GM21786 (cell line): ENCODE data around the gene DPF3.

Experiments
- ATAC-seq: cut with Tn5 transposase; IDR thresholded peaks from one replicate; pipeline ENCODE4 v1.9.1; 2021; ENCODE audit not compliant: unreplicated experiment

Gene DPF3

GRCh38 chr14:72606879-72607278, 287.0 kb downstream of the DPF3 start:
- no peak for ATAC-seq

DNA sequence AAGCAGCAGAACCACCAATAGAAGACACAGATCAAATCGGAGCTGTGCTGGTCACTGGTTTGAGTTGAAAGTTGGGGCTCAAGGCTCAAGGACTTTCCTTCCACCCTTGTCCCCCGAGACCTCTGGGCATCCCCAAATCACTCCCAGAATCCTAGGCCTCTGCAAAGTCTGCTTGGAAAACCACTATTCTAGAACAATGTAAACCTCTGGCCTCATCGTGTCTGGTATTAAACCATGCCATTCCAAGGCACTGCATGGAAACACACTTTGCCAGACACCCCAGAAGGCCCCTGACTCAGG, 288.0 kb downstream of the DPF3 start:
- ATAC-seq, result no peak

GRCh38 chr14:72605096-72605920, 288.6 kb downstream of the DPF3 start:
- ATAC-seq, result no peak

- ATAC-seq, result no peak
Observed at GRCh38 chr14:72604133-72604532, 289.8 kb downstream of the DPF3 start.

GRCh38 chr14:72603639-72604038, 290.3 kb downstream of the DPF3 start:
- ATAC-seq, result no peak

DNA sequence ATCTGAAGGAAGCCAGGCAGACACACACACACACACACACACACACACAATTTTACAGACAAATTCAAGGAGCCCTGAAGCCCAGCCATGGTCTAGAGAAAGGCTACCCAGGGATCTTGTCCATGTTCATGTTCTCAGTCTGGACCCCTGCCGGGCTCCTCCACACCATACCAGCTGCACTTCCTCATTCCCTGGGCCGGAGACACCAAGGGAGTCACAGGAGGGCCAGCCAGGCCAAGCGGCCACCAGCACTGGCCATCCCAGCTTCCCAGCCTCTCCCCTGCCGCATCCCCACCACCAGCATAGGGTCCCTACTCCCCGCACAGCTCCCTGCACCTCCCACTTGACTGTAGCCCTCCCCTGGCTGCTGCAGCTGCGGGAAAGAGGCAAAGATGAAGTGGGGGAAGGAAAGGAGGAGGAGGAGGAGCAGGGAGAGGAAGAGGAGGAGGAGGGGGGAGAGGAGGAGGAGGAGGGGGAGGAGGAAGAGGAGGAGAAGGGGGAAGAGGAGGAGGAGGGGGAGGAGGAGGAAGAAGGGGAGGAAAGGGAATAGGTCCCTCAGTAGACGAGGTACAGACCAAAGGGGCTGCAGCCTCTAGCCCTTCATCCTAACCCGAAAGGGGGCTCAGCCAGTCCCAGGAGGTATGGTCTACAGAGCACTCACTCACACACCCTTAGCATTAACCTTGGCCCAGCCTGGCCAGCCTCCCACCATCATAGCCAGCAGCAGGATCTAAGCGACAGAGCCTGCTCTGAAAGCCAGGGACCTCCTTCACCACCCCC, 293.2 kb downstream of the DPF3 start:
- no peak for ATAC-seq

- no peak for ATAC-seq
Observed at GRCh38 chr14:72599579-72600470, 294.1 kb downstream of the DPF3 start.

GRCh38 chr14:72598306-72598705, 295.6 kb downstream of the DPF3 start:
- no peak for ATAC-seq

GRCh38 chr14:72597252-72598233, 296.4 kb downstream of the DPF3 start:
- ATAC-seq, result no peak

DNA sequence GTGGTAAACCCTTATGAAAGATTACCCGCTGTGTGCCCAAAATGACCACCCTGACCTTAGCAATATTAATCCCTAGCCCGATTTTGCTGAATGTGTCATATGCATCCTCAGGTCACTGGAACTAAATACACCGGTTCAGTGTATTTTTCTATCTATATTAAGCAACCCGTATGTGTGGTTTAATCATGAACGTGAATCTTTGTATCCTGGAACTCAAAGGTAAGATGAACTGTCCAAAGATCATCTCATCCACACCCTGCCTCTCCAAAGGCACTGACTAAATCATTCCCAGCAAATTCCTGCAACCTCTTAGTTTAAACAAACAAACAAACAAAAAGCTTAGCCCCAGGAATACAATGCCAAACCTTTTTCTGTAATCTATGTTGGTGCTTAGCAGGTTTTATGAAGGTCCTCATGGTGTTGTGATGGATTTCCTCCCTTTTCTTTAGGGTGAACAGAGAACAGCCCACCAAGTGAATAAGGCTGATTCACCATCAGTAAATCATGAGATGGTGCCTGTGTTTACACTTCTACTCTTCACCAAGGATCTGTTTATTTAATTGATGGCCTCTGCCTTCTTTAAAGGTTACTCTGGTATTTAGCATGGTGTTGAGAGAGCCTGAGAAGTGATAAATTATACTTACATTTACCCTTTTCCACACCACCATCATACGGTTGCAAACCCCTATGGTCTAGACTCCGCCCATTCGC, 298.6 kb downstream of the DPF3 start:
- ATAC-seq, result no peak

- no peak for ATAC-seq
Observed at GRCh38 chr14:72594099-72594901, 299.6 kb downstream of the DPF3 start.

DNA sequence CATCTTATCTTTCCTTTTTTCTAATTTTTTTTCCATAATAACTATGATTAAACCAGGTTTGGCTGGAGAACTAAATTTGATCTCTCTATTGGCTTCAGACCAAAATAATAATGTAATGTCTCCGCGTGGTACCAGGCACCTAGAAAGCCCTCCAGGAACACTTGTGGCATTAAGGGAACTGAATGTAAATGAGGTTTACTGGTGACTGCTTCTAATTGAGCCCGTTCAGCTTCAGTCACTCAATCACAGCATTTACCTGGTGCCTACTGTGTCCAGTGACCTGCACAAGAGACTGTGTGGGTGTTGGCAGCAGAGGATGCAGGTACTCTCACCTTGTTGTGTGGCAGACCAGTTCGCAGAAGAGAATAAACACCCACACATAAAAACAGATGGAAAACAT, 302.5 kb downstream of the DPF3 start:
- ATAC-seq, result no peak

GRCh38 chr14:72590577-72590976, 303.3 kb downstream of the DPF3 start:
- no peak for ATAC-seq

DNA sequence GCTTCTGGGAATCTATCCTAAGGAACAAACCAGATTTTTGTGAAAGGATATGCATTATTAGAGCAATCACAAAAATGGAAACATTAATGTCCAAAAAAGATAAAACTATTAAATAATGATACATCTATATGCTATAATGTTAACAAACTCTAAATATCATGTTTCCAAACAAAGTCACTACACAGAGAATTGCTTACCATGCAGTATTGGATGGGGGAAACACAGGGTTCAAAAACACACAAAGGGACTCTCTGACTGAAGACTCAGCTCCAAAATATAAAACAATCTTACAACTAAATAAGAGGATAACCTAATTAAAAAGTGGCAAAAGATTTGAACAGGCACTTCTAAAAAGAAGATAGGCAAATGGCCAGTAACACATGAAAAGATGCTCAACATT, 304.2 kb downstream of the DPF3 start:
- no peak for ATAC-seq

- no peak for ATAC-seq
Observed at GRCh38 chr14:72588521-72588920, 305.4 kb downstream of the DPF3 start.

DNA sequence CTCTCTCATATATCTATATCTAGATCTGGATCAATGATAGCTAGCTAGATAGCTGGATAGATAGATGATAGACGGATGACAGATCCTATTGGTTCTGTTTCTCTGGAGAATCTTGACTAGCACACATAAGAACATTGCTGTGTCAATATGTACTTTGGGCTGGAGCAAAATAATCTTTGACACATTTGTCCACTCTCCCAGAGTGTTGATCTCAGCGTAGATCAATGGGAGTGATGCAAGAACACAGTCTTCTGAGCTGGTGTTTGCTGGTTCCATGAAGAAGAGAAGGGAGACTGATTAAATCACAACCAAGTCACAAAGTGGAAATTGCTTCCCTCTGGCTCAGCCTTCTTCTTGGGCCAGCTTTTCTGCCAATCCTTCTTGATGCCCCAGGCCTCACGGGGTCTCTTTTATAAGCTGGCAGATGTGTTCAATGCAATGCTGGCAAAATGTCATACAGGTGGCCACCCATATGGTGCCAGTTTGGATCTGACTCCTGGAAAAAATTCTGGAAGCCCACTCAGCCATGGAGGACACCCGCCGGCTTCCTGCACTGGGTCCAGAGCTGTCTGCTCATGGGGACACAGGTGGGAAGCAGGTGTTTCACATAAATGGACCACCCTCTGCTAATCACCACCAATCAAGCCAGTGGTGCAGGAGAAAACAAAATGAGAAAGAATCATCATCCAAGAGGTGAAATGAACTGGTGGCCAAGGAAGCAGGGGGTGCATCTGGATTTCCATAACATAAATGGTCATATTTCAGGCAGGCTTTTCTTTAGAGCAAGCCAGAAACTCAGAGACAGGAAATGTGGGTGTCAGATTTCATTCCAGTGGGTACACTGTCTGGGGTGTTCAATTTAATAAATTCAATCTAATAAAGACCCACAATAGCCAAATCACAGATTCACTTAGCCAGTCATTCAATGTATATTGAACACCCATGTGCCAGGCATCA, 310.3 kb downstream of the DPF3 start:
- ATAC-seq, result no peak

DNA sequence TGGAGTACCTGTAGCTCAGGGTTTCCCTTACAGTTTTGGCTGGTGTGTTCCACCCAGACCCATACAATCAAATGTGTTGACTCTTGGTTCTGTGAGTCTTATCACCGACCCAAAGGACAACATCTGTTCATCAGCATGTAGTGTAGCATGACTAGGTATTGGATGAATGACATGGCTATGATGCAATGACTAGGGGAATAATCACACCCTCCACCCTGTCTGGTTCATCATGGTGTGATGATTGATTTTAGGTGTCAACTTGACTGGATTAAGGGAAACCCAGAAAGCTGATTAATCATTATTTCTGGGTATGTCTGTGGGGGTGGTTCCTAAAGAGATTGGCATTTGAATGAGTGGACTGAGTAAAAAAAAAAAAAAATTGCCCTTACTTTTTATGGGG, 311.3 kb downstream of the DPF3 start:
- no peak for ATAC-seq

DNA sequence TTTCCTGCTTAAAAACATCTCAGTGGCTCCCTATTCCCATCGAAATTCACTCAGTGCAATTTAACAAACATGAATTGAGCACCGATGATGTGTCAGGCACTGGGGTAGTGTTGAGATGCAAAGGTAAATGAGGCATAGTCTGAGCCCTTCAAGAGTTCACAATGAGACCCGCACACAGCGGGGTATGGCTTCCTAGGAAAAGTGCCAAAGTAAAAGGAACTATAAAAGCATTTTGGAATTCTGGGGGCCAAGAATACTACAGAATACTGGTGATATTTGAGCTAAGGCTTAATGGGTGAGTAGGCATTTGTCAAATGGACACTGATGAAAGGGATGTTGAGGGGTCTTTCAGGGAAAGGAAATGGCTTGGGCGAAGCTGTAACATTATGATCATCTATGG, 315.4 kb downstream of the DPF3 start:
- ATAC-seq, result no peak
